ENCODE results near the gene GLI3. TPM values are rescaled to one million over a fixed set of nuclear protein-coding genes. Genes with fewer than 3 reads are reported as not detected.

Gene GLI3
- total and polyA plus RNA-seq, 2 of the 8 experiments (the other 6 are each of a cell fraction or from before 2014, with no cell fraction given): 8.0 to 31.1 TPM

GRCh38 chr7:41925946-41926345 is 311.1 kb downstream of the GLI3 start:
- H3K9me3 ChIP-seq (ENCODE audit: insufficient read depth in 2 of 2, low read depth in 1 of 2, low read length in 1 of 2): no peaks in the 10 kb centered on the region
- H3K14ac ChIP-seq (ENCODE audit: insufficient read length): no peak overlapping the region
- H2BK20ac ChIP-seq (ENCODE audit: low read length): no peak overlapping the region
- H3K4me1 ChIP-seq (replicated peaks in 1 of 4; ENCODE audit: control insufficient read depth in 3 of 4, insufficient read depth in 4 of 4, low read length in 3 of 4): no peaks in the 10 kb centered on the region; a peak in 1 of 7 replicates
- no peaks in the 10 kb centered on the region for H3K79me1 ChIP-seq (ENCODE audit: low read depth, low read length)
- no peak overlapping the region for H3K4me3 ChIP-seq (ENCODE audit: extremely low read depth in 1 of 4, insufficient read depth in 2 of 4, low read depth in 3 of 4, low read length in 4 of 4)
- DNase-seq (ENCODE audit: low read depth in 1 of 2, low spot score in 2 of 2): no peak
- H2BK12ac ChIP-seq (ENCODE audit: low read depth, low read length): no peak overlapping the region
- H4K20me1 ChIP-seq (replicated peaks in 1 of 2; ENCODE audit: control insufficient read depth in 1 of 2, insufficient read depth in 2 of 2, low read length in 2 of 2): no peaks in the 10 kb centered on the region
- no peak overlapping the region for H3K9ac ChIP-seq (replicated peaks in 1 of 4; ENCODE audit: extremely low read depth in 1 of 4, low read depth in 3 of 4, low read length in 3 of 4)
- FAIRE-seq: no peak
- ChIA-PET CTCF (ENCODE audit: partially characterized antibody) (interaction anchor here (1.2 kb wide), 1 partner anchor 338 kb away, joined by 4 read pairs; no protein-coding TSS in a partner anchor), POLR2A (ENCODE audit: partially characterized antibody) (no interaction called here)
- no peak overlapping the region for H2BK120ac ChIP-seq (replicated peaks; ENCODE audit: low read depth, low read length)
- H3K4me2 ChIP-seq (ENCODE audit: insufficient read depth in 1 of 2, low read depth in 2 of 2, low read length in 2 of 2): no peak overlapping the region
- H3K27ac ChIP-seq (ENCODE audit: low read depth, low read length): no peak overlapping the region
- no peaks in the 10 kb centered on the region for H3K23me2 ChIP-seq (ENCODE audit: low read depth, low read length)
- H3K56ac ChIP-seq (replicated peaks; ENCODE audit: insufficient read length, low read depth, low read length): no peak overlapping the region
- no peak overlapping the region for H4K8ac ChIP-seq (ENCODE audit: extremely low read depth, insufficient read depth, low read length)
- WGBS, 2 experiments (ENCODE audit: extremely low coverage in 1 of 2, insufficient coverage in 1 of 2, insufficient read length in 1 of 2, insufficient replicate concordance in 2 of 2, low coverage in 1 of 2, low lambda C conversion rate in 2 of 2, missing lambda C conversion rate in 1 of 2): 83% methylated on average over 3 of the region's 3 CpGs; no CpG with 5 or more reads in 1 of the 2 experiments
- H2AFZ ChIP-seq (ENCODE audit: low read length): no peak overlapping the region
- H4K91ac ChIP-seq (replicated peaks; ENCODE audit: insufficient read length, low read length): no peak overlapping the region
- H3K23ac ChIP-seq (ENCODE audit: insufficient read length): no peak overlapping the region
- no peak overlapping the region for H4K5ac ChIP-seq (ENCODE audit: insufficient read length, low read depth, low read length)
- no peaks in the 10 kb centered on the region for H3K27me3 ChIP-seq (replicated peaks in 1 of 4; ENCODE audit: control insufficient read depth in 3 of 4, extremely low read depth in 1 of 4, insufficient read depth in 3 of 4, low read length in 3 of 4)
- H3K18ac ChIP-seq (ENCODE audit: extremely low read depth, low read length): no peak overlapping the region
- no peak overlapping the region for H3K4ac ChIP-seq (replicated peaks; ENCODE audit: insufficient read length, low read depth, low read length)
- no peaks in the 10 kb centered on the region for H3K36me3 ChIP-seq (ENCODE audit: control insufficient read depth in 2 of 4, insufficient read depth in 4 of 4, low read length in 3 of 4)
- H3K79me2 ChIP-seq (ENCODE audit: control insufficient read depth in 1 of 2, insufficient read depth in 2 of 2, low read length in 2 of 2): no peaks in the 10 kb centered on the region
- no peak overlapping the region for H2AK5ac ChIP-seq (ENCODE audit: low read depth, low read length)
- H2BK15ac ChIP-seq (ENCODE audit: low read length): no peak overlapping the region
- H2BK5ac ChIP-seq (ENCODE audit: low read depth, low read length): no peak overlapping the region
- no peak for TF ChIP-seq SIRT6 (IDR thresholded peaks at IDR 0.05; ENCODE audit: low read length)
- no peak for TF ChIP-seq NANOG (IDR thresholded peaks at IDR 0.05; ENCODE audit: insufficient read depth, low read depth, low read length, poor library complexity, severe bottlenecking)
- TF ChIP-seq HDAC2 (IDR thresholded peaks at IDR 0.05; ENCODE audit: borderline replicate concordance in 1 of 2, low read depth in 2 of 2, low read length in 2 of 2): no peak
- no peak for TF ChIP-seq TCF12 (IDR thresholded peaks at IDR 0.05; ENCODE audit: low read depth, low read length)
- TF ChIP-seq TAF1 (IDR thresholded peaks at IDR 0.05; ENCODE audit: low read depth, low read length): no peak
- no peak for TF ChIP-seq KDM5A (IDR thresholded peaks at IDR 0.05; ENCODE audit: low read length)
- TF ChIP-seq YY1 (IDR thresholded peaks at IDR 0.05; ENCODE audit: low read depth, low read length): no peak
- no peak for TF ChIP-seq BCL11A (IDR thresholded peaks at IDR 0.05; ENCODE audit: low read depth in 2 of 2, low read length in 2 of 2)
- no peak for TF ChIP-seq RNF2 (IDR thresholded peaks at IDR 0.05; ENCODE audit: borderline replicate concordance, low read depth, low read length, missing control alignments, poor library complexity, severe bottlenecking)
- no peak for TF ChIP-seq SIX5 (IDR thresholded peaks at IDR 0.05; ENCODE audit: low read depth, low read length)
- TF ChIP-seq TEAD4 (IDR thresholded peaks at IDR 0.05; ENCODE audit: low read depth, low read length): no peak
- no peak for TF ChIP-seq CTCF (IDR thresholded peaks at IDR 0.05; ENCODE audit: control extremely low read depth in 1 of 3, insufficient read depth in 1 of 3, low read depth in 1 of 3, low read length in 3 of 3)
